ENCODE data around the gene SGCA. TPM values are rescaled to one million over a fixed set of nuclear protein-coding genes. Genes with fewer than 3 reads are reported as not detected.

Gene SGCA
- 3.5 TPM for total RNA-seq

DNA sequence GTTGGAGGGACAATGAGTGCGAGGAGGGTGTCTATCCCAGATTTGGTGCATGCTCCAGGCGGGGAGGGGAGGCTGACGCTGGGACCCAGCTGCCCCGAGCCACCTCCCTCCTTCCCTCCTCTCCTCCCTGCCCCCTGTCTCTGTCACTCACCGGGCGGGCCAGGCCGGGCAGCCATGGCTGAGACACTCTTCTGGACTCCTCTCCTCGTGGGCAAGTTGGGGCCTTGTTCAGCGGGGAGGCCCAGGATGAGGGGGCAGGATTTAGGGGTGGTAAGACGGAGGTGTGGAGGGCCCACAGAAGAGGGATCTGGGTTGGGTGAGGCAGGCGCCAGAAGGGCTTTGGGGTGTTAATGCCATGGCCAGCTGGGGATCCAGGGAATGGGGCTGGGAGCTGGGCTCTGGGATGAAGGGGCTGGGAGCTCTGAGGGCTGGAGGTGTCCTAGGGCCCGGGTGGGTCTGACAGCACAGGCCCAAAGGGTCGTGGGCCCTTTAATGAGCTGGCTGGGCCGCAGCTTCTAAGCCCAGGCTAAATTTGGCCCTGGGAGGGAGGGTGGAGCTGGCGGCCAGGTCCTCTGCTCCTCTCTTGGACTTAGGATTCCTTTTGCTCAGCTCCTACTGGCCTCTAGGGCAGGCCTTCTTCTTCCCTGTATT lies at the start of gene SGCA:
TSS of gene SGCA (plus strand) at position 139 of the 651 bp plus-strand sequence. CDS start at position 175, 36 bp downstream.
- ATAC-seq (no peak), DNase-seq (ENCODE audit: low spot score) (no peak)
- intact Hi-C loops (cut with DNase I), result no loop called here

DNA sequence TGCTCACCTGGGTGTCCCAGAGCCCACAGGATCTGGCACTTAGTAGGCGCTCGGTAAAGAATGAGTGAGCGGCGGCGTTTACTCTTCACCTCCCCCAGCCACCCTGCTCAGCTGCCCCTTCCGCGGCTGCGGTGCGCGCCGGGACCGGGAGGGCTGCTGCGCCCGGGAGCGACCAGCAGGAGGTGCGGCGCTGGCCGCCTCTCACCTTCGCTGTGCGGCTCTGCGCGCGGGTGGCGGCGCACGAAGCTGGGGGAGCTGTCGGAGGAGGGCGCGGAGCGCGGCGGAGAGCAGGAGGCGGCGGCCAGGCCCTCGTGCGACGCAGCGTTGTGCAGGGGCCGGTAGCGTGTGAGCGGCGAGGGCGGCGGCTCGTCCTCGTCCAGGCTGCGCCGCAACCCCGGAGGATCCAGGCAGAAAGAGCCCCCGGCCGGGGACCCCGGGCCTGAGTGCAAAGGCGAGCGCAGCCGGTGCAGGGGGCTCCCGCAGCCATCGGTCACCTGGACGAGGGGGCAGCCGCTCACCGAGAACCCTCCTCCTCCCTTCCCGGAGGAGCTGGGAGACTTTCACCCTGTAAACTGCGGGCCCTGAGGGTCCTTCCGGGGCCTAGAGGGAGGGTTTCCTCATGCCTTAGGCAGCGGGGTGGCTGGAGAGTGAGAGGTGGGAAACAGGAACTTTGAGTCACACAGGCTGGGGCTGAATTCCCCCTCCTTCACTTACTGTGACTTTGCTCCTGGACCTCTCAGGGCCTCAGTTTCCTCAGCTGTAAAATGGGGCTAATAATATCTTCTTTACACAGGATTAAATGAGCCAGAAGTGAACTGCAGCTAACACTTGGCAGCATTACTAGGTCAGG lies 48.4 kb upstream of the SGCA start:
- DNase-seq (ENCODE audit: low spot score) (peak; percentile 64), ATAC-seq (peak; percentile 53)
- intact Hi-C loops (cut with DNase I), result loop anchor here (10.0 kb wide), 1 partner anchor 177 kb away; no protein-coding TSS in a partner anchor

DNA sequence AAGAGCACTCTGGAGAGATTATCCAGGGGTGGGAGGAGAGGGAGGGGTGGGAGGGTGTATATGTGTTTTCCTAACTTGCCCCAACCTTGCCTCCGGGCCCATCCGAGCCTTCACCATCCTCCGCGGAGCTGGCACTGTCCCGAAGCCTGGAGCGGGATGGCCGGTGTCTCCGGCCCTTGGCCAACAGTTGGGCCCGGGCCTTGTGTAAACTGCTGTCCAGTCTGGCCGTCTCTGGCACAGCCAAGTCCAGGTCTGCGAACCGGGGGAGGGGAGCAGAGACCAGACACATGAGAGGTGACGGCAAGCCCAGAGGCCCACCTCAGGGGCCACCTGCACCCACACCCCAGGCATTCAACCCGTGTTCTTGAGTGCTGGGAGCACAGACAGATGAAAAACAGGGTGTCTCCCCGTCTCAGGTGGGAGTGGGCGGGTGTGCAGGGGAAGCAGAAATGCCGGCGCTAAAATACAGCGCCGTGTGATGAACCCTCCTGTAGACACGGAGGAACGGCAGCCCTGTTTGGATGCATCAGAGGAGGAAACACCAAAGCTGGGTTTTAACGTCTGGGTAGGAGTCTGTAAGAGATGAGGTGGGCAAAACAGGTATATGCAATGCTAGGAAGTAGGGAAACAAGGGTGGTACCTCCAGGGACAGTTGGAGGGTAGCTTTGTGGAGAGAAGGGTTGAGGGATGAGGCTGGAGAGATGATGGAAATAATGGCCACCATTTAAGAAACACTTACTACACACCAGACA lies 47.6 kb upstream of the SGCA start:
- intact Hi-C loops (cut with DNase I), result loop anchor here (10.0 kb wide), 1 partner anchor 177 kb away; no protein-coding TSS in a partner anchor
- ATAC-seq (no peak), DNase-seq (ENCODE audit: low spot score) (peak; percentile 58)

DNA sequence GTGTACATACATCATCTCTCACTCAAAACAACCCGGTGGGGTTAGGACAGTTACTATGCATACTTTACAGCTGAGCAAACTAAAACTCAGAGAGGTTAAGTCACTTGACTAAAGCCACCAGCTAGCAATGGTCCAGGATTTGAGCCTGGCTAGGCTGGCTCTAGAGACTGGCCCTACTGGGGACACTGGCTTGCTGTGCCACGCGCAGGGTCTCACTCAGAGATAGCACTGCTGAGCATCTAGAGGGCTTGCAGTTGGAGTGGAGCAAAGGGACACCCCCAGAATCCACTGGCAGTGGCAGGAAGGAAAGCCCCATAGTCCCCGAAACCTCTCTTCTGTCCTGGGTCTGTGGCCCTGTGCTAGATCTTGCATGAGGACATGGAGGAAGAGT lies 47.0 kb upstream of the SGCA start:
- intact Hi-C loops (cut with DNase I), result loop anchor here (10.0 kb wide), 1 partner anchor 176 kb away; no protein-coding TSS in a partner anchor
- DNase-seq (ENCODE audit: low spot score), result no peak
- no peak for ATAC-seq

DNA sequence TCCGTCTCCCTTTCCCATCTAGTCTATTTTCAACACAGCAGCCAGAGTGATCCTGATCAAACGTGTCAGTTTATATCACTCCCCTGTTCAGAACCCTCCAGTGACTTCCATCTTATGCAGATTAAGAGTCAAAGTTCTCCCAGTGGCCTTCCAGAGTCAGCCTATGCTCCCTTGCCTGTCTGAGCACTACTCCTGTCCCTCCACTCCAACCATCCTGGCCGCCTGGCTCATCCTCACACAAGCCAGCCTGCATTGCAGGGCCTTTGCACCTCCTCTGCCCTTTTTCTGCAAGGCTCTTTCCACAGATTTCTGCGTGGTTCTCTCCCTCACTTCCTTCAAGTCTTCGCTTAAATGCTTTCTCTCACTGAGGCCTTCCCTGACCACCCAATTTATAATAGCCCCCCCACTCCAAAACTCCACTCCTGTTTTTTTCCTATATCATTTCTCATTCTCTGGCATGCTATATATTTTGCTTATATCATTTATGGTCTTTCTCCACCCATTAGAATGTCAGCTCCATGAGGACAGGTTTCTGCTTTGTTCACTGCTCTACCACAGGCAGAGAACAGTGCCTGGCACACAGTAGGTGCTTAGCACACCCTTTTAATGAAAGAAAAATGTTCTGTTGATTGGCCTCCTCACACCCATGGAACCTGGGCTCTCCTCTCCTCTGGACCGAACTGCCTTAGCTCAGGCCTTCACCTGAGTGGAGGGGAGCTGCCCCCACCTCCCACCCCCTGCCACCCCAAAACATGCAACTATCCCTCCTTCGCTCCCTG lies 45.1 kb upstream of the SGCA start:
- ATAC-seq (no peak), DNase-seq (ENCODE audit: low spot score) (no peak)
- intact Hi-C loops (cut with DNase I), result no loop called here

DNA sequence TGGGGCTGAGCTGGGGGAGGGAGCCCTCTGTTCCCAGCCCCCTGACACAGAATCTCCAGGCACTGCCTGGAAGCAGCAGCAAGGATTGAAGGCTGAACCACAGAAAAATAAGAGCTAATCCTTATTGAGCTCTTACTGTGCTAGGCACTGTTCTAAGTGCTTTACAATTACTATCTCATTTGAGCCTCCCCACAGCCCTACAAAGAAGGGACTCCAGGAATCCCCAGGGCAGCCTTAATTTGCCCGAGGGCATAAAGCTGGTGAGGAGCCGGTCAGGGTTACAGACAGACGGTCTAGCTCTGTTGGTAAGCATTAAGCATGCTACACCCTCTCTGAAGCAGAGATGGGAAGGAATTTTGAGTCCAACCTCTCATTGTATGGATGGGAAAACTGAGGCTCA lies 42.9 kb upstream of the SGCA start:
- ATAC-seq (no peak), DNase-seq (ENCODE audit: low spot score) (no peak)
- intact Hi-C loops (cut with DNase I), result no loop called here

DNA sequence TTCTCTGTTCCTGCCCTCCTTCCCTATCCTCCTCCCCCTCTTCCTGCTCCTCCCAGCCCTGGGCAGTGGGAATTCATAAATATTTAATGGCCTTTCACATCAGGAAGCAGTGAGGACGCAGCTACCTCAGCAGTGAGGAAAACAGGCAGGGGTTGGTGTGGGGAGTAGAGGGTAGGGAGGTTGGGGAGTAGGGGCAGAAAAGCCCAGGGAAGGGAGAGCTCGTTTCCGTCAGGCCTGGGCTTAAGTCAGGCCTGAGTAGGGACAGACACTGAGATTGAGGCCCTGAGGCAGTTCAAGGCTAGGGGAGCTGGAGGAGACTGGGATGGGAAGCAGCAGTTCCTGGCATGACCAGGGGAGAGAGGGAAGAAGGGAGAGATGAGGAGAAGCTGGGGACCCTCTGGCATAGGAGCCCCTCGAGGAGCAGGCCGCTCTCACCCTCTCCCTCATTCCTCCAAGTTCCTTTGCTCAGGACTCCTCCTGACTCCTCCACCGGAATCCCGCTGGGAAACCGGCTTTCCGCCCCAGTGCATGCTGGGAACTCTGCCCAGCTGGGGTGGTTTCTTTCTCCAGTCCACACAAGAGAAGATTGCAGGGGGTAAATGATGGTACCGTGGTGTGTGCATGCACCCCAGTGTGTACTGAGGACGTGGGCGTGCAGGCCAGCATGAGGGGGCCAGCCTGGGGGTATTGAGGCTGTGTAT lies 42.0 kb upstream of the SGCA start:
- intact Hi-C loops (cut with DNase I), result no loop called here
- ATAC-seq, result peak; percentile 48
- no peak for DNase-seq (ENCODE audit: low spot score)

DNA sequence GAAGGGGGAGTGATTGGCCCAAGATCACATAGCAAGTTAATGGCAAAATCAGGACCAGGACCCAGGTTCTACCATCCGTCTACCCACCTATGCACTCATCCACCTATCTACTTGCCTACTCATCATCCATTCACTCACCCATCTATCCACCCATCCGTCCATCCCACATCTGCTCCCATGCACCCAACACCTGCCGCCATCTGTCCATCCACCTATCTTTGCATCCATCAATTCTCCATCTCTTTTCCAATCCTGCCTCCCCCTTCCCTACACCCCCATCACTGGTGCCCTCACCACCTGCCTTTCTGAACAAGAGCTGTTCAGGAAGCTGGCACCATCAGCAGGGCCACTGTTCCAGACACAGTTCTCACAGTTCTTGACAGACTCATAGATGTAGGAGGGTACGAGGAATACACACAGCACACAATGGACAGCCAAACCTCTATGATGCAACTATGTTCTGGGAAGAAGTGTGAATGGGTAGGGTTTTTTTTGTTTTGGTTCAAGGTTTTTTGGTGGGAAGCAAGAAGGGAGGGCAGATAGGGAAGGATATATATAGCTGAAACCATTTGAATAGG lies 40.3 kb upstream of the SGCA start:
- DNase-seq (ENCODE audit: low spot score) (no peak), ATAC-seq (no peak)
- intact Hi-C loops (cut with DNase I), result no loop called here

DNA sequence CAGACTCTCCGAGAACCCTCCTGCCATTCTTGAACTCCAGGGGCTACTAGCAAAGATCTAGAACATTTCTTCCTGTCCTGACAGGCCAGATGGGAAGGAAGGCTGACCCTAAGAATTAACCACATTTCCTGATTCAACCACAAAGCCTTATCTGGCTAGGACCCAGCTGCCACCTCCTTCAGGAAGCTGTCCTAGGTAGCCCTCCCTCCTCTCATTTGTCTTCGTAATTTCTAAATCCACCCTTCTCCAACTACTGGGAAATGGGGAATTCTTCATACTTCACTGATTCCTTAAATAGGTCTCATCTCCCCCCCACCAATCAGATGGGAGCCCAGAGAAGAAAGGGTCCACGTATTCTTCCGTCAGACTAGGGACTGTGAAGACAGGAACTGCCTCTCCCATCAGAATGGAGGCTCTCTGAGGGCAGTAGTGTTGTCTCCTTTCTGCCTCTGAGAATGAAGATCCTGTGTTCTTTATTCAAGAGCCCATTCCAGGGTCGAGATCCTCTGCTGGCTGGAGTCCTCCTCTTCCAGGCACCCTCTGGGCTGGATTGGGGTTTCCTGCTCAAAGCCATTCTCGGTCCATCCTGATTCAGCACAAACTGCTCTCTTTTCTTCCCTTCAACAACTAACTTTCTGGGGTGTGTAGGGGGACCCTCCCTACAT lies 38.0 kb upstream of the SGCA start:
- intact Hi-C loops (cut with DNase I), result no loop called here
- no peak for DNase-seq (ENCODE audit: low spot score)
- ATAC-seq, result no peak

DNA sequence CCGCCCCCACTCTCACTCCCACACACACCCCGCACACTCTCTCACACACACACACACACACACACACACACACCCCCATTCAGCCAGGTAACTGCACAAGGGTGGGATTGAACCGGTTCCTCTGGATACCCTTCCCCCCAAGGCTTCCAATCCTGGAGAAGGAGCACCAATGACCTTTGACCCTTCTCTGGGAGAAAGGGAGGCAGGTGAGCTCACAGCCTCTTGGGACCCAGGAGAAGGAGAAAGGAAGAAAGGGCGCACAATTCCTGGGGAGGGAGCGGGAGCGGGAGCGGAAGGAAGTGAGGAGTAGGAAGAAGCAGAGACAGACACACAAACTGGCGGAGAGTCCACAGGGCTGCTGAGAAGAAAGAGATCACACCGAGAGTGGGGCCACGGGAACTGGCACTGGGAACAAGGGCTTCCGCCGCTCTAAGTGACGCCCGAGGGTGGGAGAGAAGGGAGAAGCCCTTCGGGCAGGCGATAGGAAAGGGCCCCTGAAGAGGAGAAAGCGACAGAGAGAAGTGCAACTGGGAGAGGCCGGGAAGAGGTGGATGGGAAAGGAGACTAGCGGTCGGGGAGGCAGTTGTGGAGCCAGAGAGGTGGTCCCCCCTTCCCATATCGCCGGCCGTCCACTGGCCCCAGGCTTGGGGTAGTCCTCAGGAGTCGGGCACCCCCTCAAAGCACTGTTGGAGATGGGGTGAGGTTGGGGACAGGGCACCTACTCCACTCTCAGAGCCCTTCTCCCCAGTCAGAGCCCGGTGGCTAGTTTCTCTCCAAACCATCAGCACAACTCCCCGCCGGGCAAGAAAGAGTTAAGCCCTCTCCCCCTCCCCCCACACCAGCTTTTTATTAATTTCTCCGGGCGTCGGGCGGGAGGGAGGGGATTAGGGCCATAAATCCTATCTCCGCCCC lies 37.1 kb upstream of the SGCA start:
- no peak for DNase-seq (ENCODE audit: low spot score)
- intact Hi-C loops (cut with DNase I), result no loop called here
- peak; percentile 16 for ATAC-seq

DNA sequence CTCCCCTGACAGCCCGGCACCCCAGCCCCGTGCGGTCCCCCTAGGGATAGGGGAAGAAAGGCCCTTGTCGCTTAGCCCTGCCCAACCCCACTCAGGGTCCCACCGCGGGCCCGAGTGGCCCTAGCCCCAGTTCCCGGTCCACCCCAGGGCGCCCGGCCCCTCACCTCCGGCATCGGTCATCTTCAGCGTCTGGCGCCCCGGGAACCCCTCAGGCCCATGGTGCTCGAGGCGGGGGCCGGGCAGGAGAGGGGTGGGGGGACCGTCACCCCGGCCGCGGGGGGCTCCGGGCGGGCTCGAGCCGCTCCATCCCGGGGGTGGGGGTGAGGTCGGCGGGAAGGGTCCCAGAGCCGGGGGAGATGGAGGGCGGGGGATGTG lies 36.5 kb upstream of the SGCA start:
- intact Hi-C loops (cut with DNase I), result no loop called here
- ATAC-seq, result peak; percentile 9
- no peak for DNase-seq (ENCODE audit: low spot score)

DNA sequence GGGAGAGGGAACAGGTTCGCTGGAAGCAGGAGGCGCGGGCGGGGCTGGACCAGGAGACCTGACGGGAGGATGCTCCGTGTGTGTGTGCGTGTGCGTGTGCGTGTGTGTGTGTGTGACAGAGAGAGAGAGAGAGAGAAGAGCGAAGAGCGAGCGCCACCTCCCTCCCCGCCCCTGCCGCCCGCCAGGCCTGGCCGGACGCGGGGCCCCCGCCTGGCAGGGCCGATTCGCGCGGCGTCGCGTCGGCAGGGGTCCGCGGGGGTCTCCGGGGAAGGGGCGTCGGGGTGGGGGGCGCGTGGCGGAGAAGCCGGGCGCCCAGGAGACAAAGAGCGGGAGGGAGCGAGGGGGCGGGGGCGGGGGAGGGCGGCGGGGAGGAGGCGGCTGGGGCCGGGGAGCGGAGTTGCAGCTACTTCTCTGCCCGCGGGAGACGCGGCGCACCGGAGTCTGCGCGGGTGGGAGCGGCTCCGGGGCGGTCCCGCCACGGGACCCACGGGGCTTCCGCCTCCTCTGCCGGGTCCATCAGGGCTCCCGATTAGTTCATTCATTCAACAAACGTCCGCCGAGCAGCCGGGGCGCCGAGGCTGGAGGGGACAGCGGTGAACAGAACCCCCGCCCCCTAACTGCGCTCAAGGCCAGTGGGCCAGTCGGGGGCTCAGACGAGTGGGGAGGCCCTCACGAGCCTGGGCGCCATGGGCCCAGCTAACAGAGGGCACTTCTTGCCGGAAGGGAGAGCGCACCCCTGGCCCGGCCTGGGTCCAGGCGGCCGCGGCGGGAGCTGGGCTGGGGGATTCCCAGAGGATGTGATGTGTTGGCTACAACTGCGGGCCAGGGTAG lies 35.9 kb upstream of the SGCA start, which contains the start of gene SAMD14:
TSS of gene SAMD14 (minus strand) at position 433 of the 831 bp plus-strand sequence. CDS start 5,201 bp downstream, outside the sequence.
- DNase-seq (ENCODE audit: low spot score), result peak; percentile 64
- intact Hi-C loops (cut with DNase I), result no loop called here
- ATAC-seq, result peak; percentile 20

DNA sequence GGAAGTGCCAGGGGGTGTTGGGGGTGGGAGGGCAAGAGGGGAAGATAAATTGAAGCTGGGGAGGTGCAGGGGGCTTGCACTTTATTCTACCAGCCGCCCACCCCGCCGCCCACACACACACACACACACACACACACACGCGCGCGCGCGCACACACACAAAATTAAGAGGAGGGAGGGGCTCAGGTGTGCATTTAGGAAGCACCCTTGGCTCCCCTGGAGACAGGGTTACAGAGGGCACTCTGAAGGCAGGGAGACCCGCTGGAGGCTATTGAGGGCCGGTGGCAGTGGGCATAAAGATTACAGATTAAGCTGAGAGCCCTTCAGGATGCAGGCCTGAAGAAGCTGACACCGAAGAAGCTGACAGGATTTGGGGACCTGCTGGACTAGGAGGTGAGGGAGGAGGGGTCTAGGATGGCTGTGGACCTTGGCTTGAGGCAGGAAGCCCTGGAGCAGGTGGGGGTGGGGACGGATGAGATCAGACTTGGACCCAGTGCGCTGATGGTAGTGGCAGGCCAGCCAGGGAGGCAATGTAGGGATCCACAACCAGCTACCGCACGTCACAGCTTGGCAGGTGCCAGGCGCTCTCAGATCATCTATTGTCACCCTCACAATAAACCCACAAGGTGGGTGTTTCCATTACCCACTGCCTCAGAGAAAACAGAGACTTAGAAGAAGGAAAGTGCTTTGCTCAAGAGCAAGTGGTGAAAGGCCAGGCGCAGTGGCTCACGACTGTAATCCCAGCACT lies 35.1 kb upstream of the SGCA start:
- intact Hi-C loops (cut with DNase I), result no loop called here
- no peak for DNase-seq (ENCODE audit: low spot score)
- no peak for ATAC-seq

DNA sequence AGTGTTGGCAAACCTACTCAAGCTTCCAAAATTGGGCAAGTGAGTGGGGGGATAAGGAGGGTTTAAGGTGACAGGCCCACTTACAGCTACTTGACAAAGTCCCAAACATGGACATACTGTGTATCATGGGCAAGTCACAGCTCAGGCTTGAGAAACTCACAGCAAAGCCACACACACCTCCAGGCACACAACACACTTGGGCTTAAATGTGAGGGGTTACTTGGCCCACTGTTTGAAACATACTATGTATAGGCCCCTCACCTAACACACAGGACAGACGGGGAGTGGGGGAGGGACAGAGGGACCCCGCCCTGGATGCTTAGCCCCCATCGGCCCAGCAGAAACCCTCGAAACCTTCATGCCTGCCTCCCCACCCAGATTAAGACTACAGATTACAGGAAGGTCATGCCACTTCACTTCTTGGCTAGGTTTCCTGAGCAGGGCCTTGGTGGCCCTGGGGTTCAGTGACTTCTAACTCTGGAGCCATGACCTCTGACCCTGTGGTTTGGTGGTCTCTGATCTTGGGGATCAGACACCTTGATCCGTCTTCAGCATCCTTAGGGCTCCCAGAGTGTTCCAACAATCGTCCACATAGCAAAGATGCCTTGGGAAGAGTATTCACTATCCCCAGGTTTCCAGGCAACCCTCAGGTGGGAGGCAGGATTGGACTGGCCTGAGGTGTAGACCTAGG lies 33.6 kb upstream of the SGCA start:
- intact Hi-C loops (cut with DNase I), result no loop called here
- no peak for ATAC-seq

More for the DNA sequence above, 33.6 kb upstream of the SGCA start:
- no peak for DNase-seq (ENCODE audit: low spot score)

Measured in sciatic nerve (tissue), 2 donors.